Adrenal gland (tissue), 5 donors: ENCODE measurements around the gene TRAF4.

Experiments used
- POLR2A ChIP-seq, 2 donors: fragments of 450-650 bp; IDR thresholded peaks; one replicate each; pipeline ENCODE4 v1.6.1; 2017; ENCODE audit warnings: antibody characterized with exemption in 2 of 2, mild to moderate bottlenecking in 2 of 2, moderate library complexity in 1 of 2
- TF ChIP-seq, protein P1 (sequence below), 6 experiments: fragments of 450-650 bp in 4 of 6; fragments of 200-600 bp in 2 of 6; sonication (generic) in 1 of 6; IDR thresholded peaks; 1 replicate in 5 of 6; 2 replicates in 1 of 6; pipeline versions ENCODE4 v1.5.1 to v1.8.0; 2016 to 2021; ENCODE audit warnings: antibody characterized with exemption in 6 of 6, mild to moderate bottlenecking in 2 of 6, moderate library complexity in 1 of 6
- donor health status: DM: no; HTN: no; CAD: no.

DNA sequence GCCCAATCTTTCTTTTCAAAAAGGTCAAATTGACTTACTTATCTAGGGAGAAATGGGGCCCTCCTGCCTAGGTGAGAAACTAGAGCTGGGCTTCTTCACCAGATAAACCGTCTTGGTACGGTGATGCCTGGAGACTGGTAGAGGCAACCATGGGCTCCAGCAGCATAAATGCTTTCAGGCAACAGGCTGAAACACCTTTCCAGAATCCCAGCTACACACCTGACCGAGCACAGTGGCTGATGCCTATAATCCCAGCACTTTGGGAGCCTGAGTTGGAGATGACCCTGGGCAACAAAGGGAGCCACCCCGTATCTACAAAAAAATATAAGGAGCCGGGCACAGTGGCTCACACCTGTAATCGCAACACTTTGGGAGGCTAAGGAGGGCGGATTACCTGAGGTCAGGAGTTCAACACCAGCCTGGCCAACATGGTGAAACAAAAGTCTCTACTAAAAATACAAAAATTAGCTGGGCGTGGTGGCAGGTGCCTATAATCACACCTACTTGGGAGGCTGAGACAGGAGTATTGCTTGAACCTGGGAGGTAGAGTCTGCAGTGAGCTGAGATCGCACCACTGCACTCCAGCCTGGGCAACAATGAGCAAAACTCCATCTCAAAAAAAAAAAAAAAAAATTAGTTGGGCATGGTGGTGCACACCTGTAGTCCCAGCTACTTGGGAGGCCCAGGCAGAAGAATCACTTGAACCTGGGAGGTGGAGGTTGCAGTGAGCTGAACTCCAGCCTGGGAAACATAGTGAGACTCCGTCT, 8.0 kb downstream of the TRAF4 start:
- TF ChIP-seq, protein P1, sequence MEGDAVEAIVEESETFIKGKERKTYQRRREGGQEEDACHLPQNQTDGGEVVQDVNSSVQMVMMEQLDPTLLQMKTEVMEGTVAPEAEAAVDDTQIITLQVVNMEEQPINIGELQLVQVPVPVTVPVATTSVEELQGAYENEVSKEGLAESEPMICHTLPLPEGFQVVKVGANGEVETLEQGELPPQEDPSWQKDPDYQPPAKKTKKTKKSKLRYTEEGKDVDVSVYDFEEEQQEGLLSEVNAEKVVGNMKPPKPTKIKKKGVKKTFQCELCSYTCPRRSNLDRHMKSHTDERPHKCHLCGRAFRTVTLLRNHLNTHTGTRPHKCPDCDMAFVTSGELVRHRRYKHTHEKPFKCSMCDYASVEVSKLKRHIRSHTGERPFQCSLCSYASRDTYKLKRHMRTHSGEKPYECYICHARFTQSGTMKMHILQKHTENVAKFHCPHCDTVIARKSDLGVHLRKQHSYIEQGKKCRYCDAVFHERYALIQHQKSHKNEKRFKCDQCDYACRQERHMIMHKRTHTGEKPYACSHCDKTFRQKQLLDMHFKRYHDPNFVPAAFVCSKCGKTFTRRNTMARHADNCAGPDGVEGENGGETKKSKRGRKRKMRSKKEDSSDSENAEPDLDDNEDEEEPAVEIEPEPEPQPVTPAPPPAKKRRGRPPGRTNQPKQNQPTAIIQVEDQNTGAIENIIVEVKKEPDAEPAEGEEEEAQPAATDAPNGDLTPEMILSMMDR (IDR thresholded peaks at IDR 0.05): no peak
- TF ChIP-seq POLR2A (IDR thresholded peaks at IDR 0.05): no peak
